Cardiac muscle cell (in vitro differentiated cells and primary cell): ENCODE results near the gene NDUFAB1. TPM values are rescaled to one million over a fixed set of nuclear protein-coding genes. Genes with fewer than 3 reads are reported as not detected.

Experiments
- DNase-seq, 2 donors: peaks; one replicate each; pipeline versions ENCODE4 v3.0.0 to v3.0.0-alpha.2; 2010 to 2017; ENCODE audit warnings: low read depth in 1 of 2, low spot score in 1 of 2
- H3K27ac ChIP-seq: fragments of 200-600 bp; sonication (generic); 2 replicates; pipeline ENCODE4 v1.5.1; 2016
- H3K27me3 ChIP-seq: fragments of 200-600 bp; sonication (generic); 2 replicates; pipeline ENCODE4 v1.6.0; 2016; ENCODE audit warnings: control low read depth
- H3K36me3 ChIP-seq: fragments of 200-600 bp; sonication (generic); 2 replicates; pipeline ENCODE4 v1.5.1; 2016; ENCODE audit warnings: control low read depth
- H3K4me1 ChIP-seq: fragments of 200-600 bp; sonication (generic); 2 replicates; pipeline ENCODE4 v1.8.1; 2017; ENCODE audit warnings: low read depth, mild to moderate bottlenecking, mixed run types
- H3K4me3 ChIP-seq: fragments of 200-600 bp; sonication (generic); 2 replicates; pipeline ENCODE4 v1.5.1; 2016; ENCODE audit warnings: mild to moderate bottlenecking
- H3K9me3 ChIP-seq: fragments of 200-600 bp; sonication (generic); 2 replicates; pipeline ENCODE4 v1.5.1; 2017; ENCODE audit warnings: low read depth, mild to moderate bottlenecking, control low read depth
- CTCF ChIP-seq: IDR thresholded peaks from 2 replicates; pipeline ENCODE4 v1.5.1; 2012; ENCODE audit warnings: low read depth, mild to moderate bottlenecking, low read length
- polyA plus RNA-seq: library from polyadenylated mRNA; unstranded; fragments of >200 nt; fragmentation: Nextera tagmentation; extraction: Ambion mirVana; gene quantifications from 2 replicates; pipeline ENCODE4 v1.2.1, GENCODE V29; 2016
- total RNA-seq: library from RNA; depleted of rRNA; stranded (reverse); fragments of >200 nt; gene quantifications from 2 replicates; pipeline ENCODE4 v1.2.3, GENCODE V29; 2016

Gene NDUFAB1
- total and polyA plus RNA-seq, 2 experiments from 2014 or later, result 108 to 431 TPM

- no peak for DNase-seq
- no peaks in the 10 kb centered on the region for H3K4me1 ChIP-seq
- no peak overlapping the region for H3K4me3 ChIP-seq
- no peaks in the 10 kb centered on the region for H3K9me3 ChIP-seq
- H3K36me3 ChIP-seq, result peaks cover 29% of the 10 kb centered on the region
- H3K27me3 ChIP-seq, result no peaks in the 10 kb centered on the region
- TF ChIP-seq CTCF, result no peak
- H3K27ac ChIP-seq, result no peak overlapping the region
Measured at GRCh38 chr16:23534868-23535860, 61.0 kb downstream of the NDUFAB1 start.

- no peaks in the 10 kb centered on the region for H3K27me3 ChIP-seq
- H3K36me3 ChIP-seq, result peaks cover 35% of the 10 kb centered on the region
- TF ChIP-seq CTCF, result no peak
Measured at GRCh38 chr16:23532448-23532847, 63.7 kb downstream of the NDUFAB1 start.

More at GRCh38 chr16:23532448-23532847, 63.7 kb downstream of the NDUFAB1 start:
- Histone ChIP-seq H3K4me1 (no peaks in the 10 kb centered on the region), H3K27ac (no peak overlapping the region), H3K9me3 (no peaks in the 10 kb centered on the region), H3K4me3 (no peak overlapping the region)
- no peak for DNase-seq

Other genes with a start within 250 kb of the NDUFAB1 start
- gene COG7, start 143.1 kb downstream of the NDUFAB1 start, total RNA-seq, result 9.7 and 23.5 TPM in 2 replicates
- 10.6 and 11.9 TPM in 2 replicates for gene COG7, start 143.1 kb downstream of the NDUFAB1 start, polyA plus RNA-seq
- gene GGA2, start 85.8 kb downstream of the NDUFAB1 start, total RNA-seq, result 71.7 and 126 TPM in 2 replicates
- gene GGA2, start 85.8 kb downstream of the NDUFAB1 start, polyA plus RNA-seq, result 149 and 160 TPM in 2 replicates
- 25.5 and 57.2 TPM in 2 replicates for gene EARS2, start 39.0 kb downstream of the NDUFAB1 start, total RNA-seq
- gene EARS2, start 39.0 kb downstream of the NDUFAB1 start, polyA plus RNA-seq, result 21.0 and 23.3 TPM in 2 replicates
- 256 and 277 TPM in 2 replicates for gene UBFD1, start 38.6 kb downstream of the NDUFAB1 start, total RNA-seq
- gene UBFD1, start 38.6 kb downstream of the NDUFAB1 start, polyA plus RNA-seq, result 56.5 and 66.9 TPM in 2 replicates
- gene PALB2, start 45.0 kb upstream of the NDUFAB1 start, total RNA-seq, result 8.3 and 9.5 TPM in 2 replicates
- 10.8 and 13.8 TPM in 2 replicates for gene PALB2, start 45.0 kb upstream of the NDUFAB1 start, polyA plus RNA-seq
- 22.8 and 42.8 TPM in 2 replicates for gene DCTN5, start 45.1 kb upstream of the NDUFAB1 start, total RNA-seq
- gene DCTN5, start 45.1 kb upstream of the NDUFAB1 start, polyA plus RNA-seq, result 39.0 and 39.2 TPM in 2 replicates
- 6.8 and 93.3 TPM in 2 replicates for gene PLK1, start 82.6 kb upstream of the NDUFAB1 start, total RNA-seq
- 13.4 and 134 TPM in 2 replicates for gene PLK1, start 82.6 kb upstream of the NDUFAB1 start, polyA plus RNA-seq
- gene ERN2, start 116.9 kb upstream of the NDUFAB1 start, total RNA-seq, result 0.11 and 0.54 TPM in 2 replicates
- gene ERN2, start 116.9 kb upstream of the NDUFAB1 start, polyA plus RNA-seq, result 0.44 and 0.60 TPM in 2 replicates
- gene CHP2, start 158.7 kb upstream of the NDUFAB1 start, total RNA-seq, result not detected in 2 replicates
- gene CHP2, start 158.7 kb upstream of the NDUFAB1 start, polyA plus RNA-seq, result not detected in 2 replicates
- gene PRKCB, start 239.7 kb upstream of the NDUFAB1 start, total RNA-seq, result 0.66 and 1.6 TPM in 2 replicates
- 1.5 and 1.6 TPM in 2 replicates for gene PRKCB, start 239.7 kb upstream of the NDUFAB1 start, polyA plus RNA-seq